NCI-H226 (cell line): ENCODE data around the gene SPEF2.
"Not testable (repeated sequence)": the region's sequence is repeated elsewhere in the genome, so short reads cannot be mapped to it uniquely, and the experiment has no call there.

Source experiments
- DNase-seq: peaks from one replicate; pipeline ENCODE4 v3.0.0-alpha.2; 2015

Gene SPEF2

GRCh38 chr5:35660451-35660850 is 42.8 kb downstream of the SPEF2 start:
- DNase-seq, result no peak

DNA sequence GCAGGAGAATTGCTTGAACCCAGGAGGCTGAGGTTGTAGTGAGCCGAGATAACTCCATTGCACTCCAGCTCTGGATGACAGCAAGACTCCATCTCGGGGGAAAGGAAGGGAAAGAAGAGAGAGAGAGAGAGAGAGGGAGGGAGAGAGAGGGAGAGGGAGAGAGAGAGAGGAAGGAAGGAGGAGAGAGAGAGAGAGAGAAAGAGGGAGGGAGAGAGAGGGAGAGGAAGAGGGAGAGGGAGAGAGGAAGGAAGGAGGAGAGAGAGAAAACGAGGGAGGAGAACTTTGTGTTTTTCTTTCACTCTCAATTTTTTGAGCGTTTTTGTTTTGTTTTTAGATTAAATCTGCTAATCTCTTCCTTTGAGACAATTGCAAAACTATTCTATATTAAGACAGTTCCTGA is 46.9 kb downstream of the SPEF2 start:
- no peak for DNase-seq

DNA sequence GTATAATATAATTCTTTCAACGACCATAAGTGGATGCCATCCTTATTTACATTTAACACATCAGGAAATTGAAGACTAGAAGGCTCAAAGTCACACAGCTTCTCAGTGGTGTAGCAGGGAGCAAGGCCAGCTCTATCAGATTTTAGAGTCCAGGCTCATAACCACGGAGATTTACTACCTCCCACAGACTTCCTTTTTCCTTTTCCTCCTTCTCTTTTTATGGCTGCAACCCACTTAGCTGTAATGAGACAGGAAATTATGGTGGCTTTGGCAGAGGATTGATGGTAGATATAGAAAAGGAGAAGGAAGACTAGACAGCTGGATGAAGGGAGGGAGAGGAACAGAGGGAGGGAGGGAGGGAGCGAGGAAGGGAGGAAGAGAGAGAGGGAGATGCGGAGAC is 47.4 kb downstream of the SPEF2 start:
- DNase-seq, result no peak

DNA sequence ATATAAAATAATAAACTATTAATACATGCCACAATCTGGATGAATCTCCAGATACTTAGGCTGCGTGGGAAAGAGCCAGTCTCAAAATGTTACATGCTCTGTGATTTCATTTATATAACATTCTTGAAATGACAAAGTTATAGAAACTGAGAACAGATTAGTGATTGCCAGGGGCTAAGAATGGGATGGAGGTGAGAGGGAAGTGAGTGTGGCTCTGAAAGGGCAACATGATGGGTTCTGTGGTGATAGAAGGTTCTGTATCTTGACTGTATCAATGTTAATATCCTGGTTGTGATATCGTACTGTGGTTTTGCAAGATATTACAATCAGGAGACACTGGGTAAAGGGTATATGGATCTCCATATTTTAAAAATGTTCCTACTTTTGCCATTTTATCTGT is 50.7 kb downstream of the SPEF2 start:
- DNase-seq, result no peak

DNA sequence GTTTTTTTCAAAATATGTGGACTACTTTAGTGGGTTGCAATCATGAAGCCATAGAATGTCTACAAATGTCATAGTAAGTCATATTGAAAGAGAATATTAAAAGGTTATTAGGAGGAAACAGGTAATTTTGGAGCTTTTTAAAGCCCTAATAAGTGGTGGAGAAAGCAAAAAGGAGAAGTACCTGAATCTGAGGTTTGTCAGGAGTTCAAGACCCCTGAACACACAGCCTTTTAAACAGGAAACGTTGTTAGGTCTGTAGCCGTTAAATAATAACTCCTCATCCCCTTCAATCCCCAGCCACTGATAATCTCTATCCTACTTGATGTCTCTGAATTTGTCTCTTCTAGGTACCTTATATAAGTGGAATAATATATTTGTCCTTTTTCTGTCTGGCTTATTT is 51.1 kb downstream of the SPEF2 start:
- DNase-seq, result no peak

- DNase-seq, result no peak
These were observed 54.1 kb downstream of the SPEF2 start for GRCh38 chr5:35671541-35672295.

GRCh38 chr5:35672296-35672655 is 54.6 kb downstream of the SPEF2 start:
- not testable (repeated sequence) for DNase-seq

GRCh38 chr5:35672995-35673394 is 55.3 kb downstream of the SPEF2 start:
- no peak for DNase-seq

- no peak for DNase-seq
These were observed 56.4 kb downstream of the SPEF2 start for GRCh38 chr5:35674049-35674448.

DNA sequence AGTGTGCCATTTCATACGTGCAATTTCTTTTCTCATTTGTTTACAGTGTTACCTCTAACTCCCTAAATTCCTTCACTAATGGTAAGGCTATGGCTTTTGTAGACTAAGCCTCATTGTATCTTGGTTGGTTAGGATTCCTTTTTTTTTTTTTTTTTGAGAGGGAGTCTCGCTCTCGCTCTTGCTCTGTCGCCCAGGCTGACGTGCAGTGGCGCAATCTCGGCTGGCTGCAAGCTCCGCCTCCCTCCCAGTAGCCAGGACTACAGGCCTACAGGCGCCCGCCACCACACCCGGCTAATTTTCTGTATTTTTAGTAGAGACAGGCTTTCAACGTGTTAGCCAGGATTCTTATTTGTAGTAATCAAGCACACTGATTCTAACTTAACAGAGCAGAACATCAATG is 57.7 kb downstream of the SPEF2 start:
- no peak for DNase-seq

GRCh38 chr5:35677878-35678277 is 60.2 kb downstream of the SPEF2 start:
- DNase-seq, result no peak

- DNase-seq, result no peak
These were observed 61.0 kb downstream of the SPEF2 start for GRCh38 chr5:35678661-35679060.

GRCh38 chr5:35679357-35679756 is 61.7 kb downstream of the SPEF2 start:
- DNase-seq, result no peak

DNA sequence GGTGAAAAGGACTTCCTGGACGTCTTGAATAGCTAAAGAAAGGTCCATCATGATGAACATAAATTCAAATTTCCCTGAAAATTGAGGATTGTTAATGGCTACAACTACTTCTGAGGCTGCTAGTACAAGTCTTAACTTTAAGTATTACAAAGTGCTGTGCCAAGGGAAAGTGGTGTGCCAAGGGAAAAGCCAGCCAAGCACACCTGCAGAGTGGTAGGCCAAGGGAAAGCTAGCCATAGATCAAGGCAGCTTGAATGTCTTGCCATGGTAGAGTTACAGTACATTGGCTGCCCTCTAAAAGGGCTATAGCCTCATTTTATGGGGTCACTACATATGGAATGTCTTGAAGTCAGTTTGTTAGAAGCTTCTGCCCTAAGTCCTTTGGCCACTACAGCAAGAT is 64.2 kb downstream of the SPEF2 start:
- DNase-seq, result no peak

DNA sequence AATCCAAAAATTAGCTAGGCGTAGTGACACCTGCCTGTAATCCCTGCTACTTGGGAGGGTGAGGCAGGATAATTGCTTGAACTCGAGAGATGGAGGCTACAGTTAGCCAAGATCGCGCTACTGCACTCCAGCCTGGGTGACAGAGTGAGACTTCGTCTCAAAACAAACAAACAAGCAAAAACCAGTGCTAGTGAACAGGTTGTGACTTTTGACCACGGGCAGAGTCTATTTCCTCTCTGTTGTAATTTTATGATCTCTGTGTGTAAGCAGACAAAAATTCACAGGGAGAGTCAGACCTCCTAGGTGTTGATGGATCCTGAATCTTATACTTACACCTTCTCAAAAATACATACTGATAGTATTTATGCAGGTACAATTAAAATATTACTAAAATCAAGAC is 65.8 kb downstream of the SPEF2 start:
- DNase-seq, result no peak

- DNase-seq, result no peak
These were observed 67.5 kb downstream of the SPEF2 start for GRCh38 chr5:35685161-35685560.

DNA sequence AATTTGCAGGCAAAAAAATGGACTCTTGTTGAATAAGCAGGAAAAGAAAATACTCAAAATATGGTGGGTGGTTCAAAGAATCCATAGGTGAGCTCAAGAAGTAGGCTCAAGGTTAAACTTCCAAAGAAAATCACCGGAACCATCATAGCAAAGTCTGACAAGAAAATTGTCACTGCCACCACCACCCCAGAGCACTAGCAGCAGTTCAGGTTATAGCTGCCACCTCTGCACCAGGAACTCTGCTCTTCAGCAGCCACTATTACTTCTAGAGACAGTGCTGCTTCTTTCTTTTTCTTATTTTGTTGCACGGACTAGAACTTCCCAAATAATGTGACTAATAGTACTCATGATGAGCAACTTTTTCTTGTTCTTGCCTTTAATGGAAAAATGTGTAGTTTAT is 70.3 kb downstream of the SPEF2 start:
- no peak for DNase-seq

GRCh38 chr5:35694481-35694880 is 76.8 kb downstream of the SPEF2 start:
- DNase-seq, result no peak

- no peak for DNase-seq
These were observed 80.6 kb downstream of the SPEF2 start for GRCh38 chr5:35698047-35698808.

- no peak for DNase-seq
These were observed 90.0 kb downstream of the SPEF2 start for GRCh38 chr5:35707659-35708058.

DNA sequence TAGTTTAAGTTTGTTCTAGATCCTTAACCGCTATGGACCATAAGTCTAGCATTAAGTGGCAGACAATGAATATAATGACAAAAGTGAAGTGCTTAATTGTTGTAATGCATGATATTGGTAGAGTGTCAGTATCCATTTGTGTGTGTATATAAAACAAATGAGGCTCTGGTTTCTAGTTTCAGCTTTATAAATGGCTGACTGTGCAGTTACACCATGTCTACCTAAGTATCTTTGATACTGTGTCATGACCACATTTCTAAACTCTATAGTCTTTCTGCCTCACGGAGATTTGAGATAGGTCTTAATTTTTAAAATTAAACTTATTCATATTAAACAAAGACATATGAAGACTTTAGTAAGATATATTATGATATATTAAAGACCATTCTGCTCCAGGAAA is 92.0 kb downstream of the SPEF2 start:
- no peak for DNase-seq

- DNase-seq, result no peak
These were observed 100.1 kb downstream of the SPEF2 start for GRCh38 chr5:35717718-35718117.

DNA sequence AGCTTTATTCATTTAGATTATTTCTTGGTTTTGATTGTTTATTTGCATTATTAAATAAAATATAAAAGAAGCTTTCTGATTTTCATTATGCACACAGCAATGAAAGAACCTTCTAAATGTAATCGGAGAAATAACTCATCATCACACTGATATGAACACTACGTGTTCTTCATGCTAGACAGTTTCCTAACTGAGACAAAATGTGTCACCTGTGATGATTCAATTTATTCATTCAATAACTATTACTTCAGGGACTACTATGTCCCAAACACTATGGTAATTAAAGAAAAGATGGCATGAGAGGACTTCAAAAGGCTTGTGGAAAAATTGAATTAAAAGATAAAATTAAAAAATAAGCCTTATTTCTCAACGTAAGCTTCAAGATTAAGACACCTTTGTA is 118.1 kb downstream of the SPEF2 start:
- no peak for DNase-seq

- no peak for DNase-seq
These were observed 118.6 kb downstream of the SPEF2 start for GRCh38 chr5:35736280-35736679.
